Skin epidermis (tissue), 12 donors: ENCODE measurements around the gene ZNG1F.
"Not testable (repeated sequence)": the region's sequence is repeated elsewhere in the genome, so short reads cannot be mapped to it uniquely, and the experiment has no call there.

Experiments
- H3K27ac ChIP-seq, 21 experiments: fragments of 200-600 bp; sonication (generic) in 11 of 21; one replicate each; pipeline ENCODE4 v1.5.0; 2020; ENCODE audit warnings: mild to moderate bottlenecking in 3 of 21, inconsistent platforms in 2 of 21, moderate library complexity in 2 of 21
- H3K4me3 ChIP-seq, 7 experiments: fragments of 200-600 bp; sonication (generic) in 2 of 7; one replicate each; pipeline ENCODE4 v1.5.0; 2020; ENCODE audit warnings: inconsistent platforms in 2 of 7, mild to moderate bottlenecking in 2 of 7, moderate library complexity in 1 of 7

ZNG1F gene

DNA sequence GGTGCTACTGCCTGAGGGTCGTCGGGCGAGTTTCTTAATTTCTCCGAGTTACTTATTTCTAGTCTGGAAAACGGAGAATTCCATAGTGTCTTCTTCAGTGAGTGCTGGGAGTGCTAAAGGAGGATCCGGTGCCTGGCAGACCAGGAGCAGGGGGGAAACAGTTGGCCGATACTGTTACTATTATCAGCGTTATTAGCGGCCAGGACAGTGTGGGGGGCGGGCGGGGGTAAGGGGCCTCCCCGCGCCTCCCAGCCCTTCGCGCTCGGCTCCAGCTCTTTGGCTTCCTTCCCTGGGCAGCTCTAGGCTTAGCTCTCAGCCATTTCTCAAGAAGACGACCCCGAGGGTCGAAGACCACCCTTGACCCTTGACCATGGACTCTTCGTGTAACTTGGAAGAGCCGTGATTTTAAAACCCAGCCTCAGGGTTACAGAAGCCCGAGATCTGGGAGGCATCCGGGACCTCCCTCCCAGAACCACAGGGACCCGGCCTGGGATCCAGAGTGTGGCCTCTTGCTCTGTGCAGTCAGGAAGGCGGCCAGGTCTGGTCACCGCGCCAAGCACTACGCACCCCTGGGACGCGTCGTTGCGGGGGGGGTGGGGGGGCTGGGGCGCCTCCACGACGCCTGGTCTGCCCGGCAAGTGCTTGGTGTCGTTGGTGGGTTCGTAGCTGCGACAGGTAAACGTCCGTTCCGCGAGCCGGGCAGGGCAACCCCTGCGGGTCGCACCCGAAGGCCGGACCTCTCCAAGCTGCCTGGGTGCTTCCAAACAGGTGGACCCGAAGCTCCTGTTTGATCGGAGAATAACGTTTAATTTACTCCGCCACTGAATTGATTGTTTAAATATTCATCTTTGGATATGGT, 64.6 kb downstream of the ZNG1F start:
- not testable (repeated sequence) for H3K4me3 ChIP-seq, H3K27ac ChIP-seq

DNA sequence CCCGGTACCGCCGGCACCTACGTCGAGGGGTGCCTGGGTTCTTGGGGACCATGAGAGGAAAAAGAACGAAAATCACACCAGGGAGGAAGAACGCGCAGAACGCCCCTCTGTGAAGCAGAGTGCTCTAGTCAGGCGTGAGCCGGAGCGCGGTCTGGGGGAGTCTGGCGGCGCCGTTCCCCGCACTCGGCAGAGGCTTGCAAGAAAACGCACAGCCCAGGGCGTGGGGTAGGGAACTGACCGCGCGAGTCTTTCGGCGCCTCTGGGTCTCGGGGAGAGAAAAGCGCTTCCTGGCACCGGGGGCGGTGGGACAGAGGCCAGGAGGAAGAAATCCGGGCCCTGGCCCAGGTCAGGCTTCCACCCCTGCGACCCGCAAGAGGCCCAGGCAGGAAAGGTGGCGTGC, 65.3 kb downstream of the ZNG1F start:
- not testable (repeated sequence) for H3K4me3 ChIP-seq, H3K27ac ChIP-seq

DNA sequence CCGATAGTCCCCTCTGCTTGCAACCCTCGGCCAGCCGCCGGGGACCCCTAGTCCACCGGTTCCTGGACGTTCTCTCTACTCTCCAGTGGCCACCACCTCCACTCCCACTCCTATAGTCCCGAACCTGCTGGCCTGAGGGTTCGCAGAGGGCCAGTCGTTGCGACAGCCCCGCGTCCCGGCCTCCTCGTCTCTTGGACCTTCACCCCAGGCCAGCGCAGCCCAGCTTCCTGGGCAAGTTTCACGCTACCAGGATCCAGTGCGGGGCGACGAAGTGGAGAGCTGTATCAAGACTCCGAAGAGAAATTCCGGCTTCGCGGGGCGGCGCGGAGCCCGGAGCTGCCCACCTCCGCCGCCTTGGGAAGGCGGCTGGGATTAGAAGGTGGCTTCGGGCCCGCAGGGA, 65.7 kb downstream of the ZNG1F start:
- H3K27ac ChIP-seq, H3K4me3 ChIP-seq: not testable (repeated sequence)

DNA sequence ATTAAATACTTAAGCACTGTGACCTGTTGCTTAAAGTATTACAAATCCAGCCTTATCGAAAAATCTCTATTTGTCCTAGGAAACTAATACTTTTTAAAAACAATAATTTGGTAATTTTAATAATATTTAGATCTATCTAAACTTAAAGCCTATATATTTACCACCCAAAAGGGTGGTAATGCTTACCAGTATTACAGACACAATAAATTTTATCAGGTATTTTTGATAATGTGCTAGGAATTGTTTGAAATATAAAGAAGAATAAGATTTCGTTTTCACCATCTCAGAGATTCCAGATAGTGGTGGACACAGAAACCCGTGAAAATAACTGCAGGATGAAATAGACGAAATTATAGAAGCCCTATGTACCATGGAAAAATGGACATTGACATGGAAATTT, 68.4 kb downstream of the ZNG1F start:
- not testable (repeated sequence) for H3K27ac ChIP-seq, H3K4me3 ChIP-seq

DNA sequence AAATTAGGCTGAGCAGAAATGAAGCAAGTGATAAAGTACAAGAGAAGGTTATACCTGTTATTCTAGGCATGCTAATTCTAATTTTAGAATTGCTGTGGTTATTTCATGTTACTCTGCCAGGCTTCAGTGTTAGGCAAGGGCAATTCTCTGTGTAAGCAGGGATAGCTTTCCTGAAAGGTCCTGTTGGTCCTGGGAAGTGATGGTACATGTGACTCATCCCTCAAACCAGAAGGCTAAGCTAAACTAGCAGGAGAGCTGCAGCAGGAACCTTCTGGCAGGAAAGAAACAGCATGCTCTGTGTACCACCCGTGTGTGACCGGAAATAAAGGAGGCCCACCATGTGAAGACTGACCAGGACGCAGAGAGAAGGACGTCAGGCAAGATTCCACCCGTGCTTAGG, 69.4 kb downstream of the ZNG1F start:
- not testable (repeated sequence) for H3K27ac ChIP-seq, H3K4me3 ChIP-seq

DNA sequence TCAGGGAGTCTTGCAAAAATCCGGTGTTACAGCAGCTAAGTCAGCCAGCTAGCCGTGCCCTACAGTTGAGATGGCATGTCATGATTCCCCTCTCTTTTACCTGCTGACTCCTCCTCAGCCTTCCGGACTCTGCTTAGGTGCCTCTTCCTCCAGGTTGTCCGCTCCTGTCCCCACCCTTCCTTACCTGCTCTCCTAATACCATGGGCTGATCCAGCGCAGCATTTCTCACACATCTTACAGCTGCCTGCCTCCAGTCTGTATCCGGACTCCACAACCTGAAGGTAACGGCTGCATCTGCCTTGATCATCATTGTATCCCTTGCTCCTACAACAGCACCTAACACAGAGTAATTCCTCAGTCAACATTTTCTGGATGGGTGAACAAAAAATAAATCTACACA, 69.8 kb downstream of the ZNG1F start:
- H3K4me3 ChIP-seq, H3K27ac ChIP-seq: not testable (repeated sequence)

GRCh38 chr9:41113348-41113747, 75.8 kb downstream of the ZNG1F start:
- not testable (repeated sequence) for H3K4me3 ChIP-seq, H3K27ac ChIP-seq

DNA sequence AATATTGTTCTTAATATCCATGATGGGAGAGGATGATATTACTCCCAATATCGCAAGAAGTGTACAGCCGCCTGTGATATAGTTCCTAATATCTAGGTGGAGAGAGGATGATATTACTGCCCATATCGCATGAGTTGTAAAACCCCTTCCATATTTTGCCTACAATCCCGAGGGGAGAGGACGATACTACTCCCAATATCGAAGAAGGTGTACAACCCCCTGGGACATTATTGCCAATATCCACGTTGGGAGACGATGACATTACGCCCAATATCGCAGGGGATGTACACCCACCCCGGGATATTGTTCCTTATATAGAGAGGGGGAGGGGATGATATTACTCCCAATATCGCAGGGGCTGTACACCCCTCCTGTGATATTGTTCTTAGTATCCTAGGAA, 77.7 kb downstream of the ZNG1F start:
- not testable (repeated sequence) for H3K27ac ChIP-seq, H3K4me3 ChIP-seq

DNA sequence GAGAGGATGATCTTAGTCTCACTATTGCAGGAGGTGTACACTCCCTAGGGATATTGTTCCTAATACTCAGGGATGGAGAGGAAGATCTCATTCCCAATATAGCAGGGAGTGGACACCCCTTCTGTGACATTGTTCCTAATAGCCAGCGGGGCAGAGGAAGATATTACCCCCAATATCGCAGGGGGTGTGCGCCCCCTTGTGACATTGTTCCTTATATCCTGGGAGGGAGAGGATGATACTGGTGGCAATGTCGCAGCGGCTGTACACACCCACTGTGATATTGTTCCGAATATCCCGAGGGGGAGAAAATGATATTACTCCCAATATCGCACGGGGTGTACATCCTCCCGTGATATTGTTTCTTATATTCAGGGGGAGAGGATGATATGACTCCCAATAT, 78.2 kb downstream of the ZNG1F start:
- H3K4me3 ChIP-seq, H3K27ac ChIP-seq: not testable (repeated sequence)

DNA sequence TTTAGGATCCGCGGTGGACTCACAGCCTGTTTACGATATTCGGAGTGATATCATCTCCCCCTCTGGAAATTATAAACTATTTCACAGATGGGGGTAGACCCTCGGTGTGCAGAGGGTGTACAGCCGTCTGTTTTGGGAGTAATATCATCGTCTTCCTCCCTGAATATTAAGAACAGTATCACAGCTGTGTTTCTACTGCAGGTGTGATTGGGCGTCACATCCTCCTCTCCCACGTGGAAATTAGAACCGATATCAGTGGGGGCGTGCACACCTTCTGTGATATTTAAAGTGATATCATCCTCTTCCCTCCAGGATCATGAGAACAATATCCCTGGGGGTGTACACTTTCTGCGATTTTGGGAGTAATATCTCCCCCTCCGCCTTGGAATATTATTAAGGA, 79.9 kb downstream of the ZNG1F start:
- not testable (repeated sequence) for H3K4me3 ChIP-seq, H3K27ac ChIP-seq

DNA sequence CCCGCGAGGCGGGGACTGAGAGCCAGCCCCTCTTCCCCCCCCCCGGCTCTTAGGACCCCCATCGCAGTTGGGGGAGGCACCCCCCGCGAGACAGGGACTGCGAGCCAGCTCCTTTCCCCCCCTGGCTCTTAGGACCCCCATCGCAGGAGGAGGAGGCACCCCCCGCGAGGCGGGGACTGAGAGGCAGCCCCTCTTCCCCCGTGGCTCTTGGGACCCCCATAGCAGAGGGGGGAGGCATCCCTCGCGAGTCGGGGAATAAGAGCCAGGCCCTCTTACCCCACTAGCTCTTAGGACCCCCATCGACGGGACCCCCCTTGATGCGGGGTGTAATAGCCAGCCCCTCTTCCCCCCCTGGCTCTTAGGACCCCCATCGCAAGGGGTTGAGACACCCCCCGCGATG, 80.3 kb downstream of the ZNG1F start:
- H3K27ac ChIP-seq, H3K4me3 ChIP-seq: not testable (repeated sequence)

GRCh38 chr9:41106472-41107116, 82.5 kb downstream of the ZNG1F start:
- H3K4me3 ChIP-seq, H3K27ac ChIP-seq: not testable (repeated sequence)

- not testable (repeated sequence) for H3K4me3 ChIP-seq, H3K27ac ChIP-seq
Measured at GRCh38 chr9:41105557-41106253, 83.4 kb downstream of the ZNG1F start.

GRCh38 chr9:41104542-41104941, 84.6 kb downstream of the ZNG1F start:
- not testable (repeated sequence) for H3K27ac ChIP-seq, H3K4me3 ChIP-seq

DNA sequence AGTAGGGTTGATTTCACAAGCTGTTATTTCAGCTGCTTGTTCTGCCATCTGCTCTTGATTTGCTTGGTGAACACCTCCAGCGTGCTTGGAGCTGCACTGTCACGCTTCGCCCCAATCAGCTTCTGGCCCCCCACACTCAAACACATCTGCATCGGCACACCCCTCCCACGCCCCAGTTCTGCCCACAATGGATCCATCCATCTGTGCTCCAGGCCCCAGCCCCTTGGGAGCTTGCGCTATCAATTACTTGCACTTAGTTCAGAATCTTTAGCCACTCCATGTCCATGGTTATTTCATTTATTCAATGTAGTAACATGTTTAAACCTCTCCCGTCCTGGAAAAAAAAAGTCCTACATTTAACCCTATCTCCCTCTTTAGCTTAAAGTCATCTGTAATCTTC, 88.6 kb downstream of the ZNG1F start:
- H3K27ac ChIP-seq, H3K4me3 ChIP-seq: not testable (repeated sequence)

GRCh38 chr9:41098759-41099158, 90.4 kb downstream of the ZNG1F start:
- not testable (repeated sequence) for H3K27ac ChIP-seq, H3K4me3 ChIP-seq

DNA sequence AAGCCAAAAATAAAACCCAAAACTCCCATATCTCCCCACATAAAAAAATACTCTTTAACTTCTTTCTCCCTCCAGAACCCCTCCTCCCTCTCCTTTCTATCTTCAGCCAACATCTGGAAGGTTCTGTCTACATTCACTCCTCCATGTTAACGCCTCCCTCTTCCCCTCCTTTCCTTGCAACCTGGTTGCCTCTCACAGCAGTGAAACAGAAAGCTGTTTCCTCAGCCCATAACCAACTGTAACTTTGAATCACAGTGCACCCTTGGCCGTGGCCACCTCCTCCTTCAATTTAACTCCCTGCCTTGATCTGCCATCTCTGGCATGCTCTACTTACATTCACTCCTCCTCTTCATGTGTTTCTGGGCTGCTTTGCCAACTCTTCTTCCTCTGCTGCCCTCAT, 94.1 kb downstream of the ZNG1F start:
- not testable (repeated sequence) for H3K4me3 ChIP-seq, H3K27ac ChIP-seq

DNA sequence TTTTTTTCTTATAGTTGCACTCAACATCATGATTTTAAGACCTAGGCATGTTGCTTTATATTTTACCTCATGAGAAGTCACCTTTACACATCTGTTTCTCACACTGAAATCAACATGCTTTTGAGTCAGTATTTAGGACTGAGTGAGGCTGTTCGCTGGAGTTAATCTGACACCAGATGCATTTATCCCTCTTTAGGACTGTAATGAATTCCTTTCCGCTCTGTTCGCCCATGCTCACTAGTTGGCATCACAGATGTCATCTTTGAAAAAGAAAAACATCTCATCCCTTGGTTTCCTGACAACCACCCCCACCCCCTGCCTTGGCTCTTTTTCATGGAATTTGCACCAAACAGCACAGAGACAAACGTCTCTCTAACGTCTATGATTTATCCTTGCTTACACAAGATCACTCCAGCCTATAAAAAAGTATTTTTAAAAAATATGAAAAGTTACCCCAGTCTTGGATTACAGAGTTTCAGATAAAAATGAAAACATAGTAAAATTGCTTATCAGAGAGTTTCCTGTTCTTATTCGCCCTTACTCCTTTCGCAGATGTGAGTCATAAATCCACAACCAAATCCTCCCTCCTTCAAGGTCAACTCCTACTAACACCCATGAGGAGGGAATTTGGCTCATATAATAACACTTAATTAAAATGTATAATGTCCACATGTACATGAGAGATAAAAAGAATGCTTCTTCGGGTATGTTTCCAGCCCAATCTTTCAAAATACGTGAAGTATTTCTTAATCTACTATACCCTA, 94.9 kb downstream of the ZNG1F start:
- not testable (repeated sequence) for H3K27ac ChIP-seq, H3K4me3 ChIP-seq

GRCh38 chr9:41090922-41091321, 98.2 kb downstream of the ZNG1F start:
- H3K27ac ChIP-seq, H3K4me3 ChIP-seq: not testable (repeated sequence)

DNA sequence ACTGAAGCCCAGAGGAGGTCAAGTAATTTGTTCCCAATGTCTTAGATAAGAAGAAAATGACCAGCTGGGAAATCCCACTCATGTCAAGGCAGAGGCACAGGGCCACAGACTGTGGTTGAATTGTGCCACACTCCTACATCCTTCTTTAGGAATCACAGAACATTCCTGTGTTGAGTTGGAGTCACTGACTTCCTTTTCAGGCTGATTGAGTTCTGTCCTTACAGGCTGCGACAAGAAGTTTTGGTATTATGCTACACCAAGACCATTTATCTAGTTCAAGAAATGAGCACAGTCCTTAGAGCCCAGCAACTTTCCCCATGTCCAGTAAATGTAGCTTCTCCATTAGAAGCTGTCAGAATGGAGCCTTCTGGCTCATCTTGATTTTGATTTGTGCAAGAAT, 98.7 kb downstream of the ZNG1F start:
- H3K27ac ChIP-seq, H3K4me3 ChIP-seq: not testable (repeated sequence)
